H1 (cell line): Measurements from ENCODE around the gene PDXP. TPM values are rescaled to one million over a fixed set of nuclear protein-coding genes. Genes with fewer than 3 reads are reported as not detected.

Experiments
- CTCF ChIA-PET: fragments of 300-600 bp; sonication (Branson Sonifier 250); formaldehyde crosslinking; loops from one replicate; lab custom pipeline; 2021; ENCODE audit not compliant: partially characterized antibody; lab: Charles Lee
- POLR2A ChIA-PET: fragments of 300-600 bp; sonication (Branson Sonifier 250); formaldehyde crosslinking; loops from one replicate; lab custom pipeline; 2021; ENCODE audit warnings: inconsistent platforms; ENCODE audit not compliant: partially characterized antibody; lab: Charles Lee
- DNase-seq, 2 experiments: peaks; one replicate each; pipeline versions ENCODE4 v3.0.0 to v3.0.0-alpha.2; 2010 to 2022; ENCODE audit warnings: low spot score in 2 of 2, low read depth in 1 of 2, mixed read lengths in 1 of 2
- FAIRE-seq: peaks from 2 replicates; lab custom pipeline; 2011; peaks lifted over from hg19 to GRCh38; lab: Jason Lieb, UNC
- H2AFZ ChIP-seq: 2 replicates; pipeline ENCODE4 v1.8.1; 2012; ENCODE audit warnings: low read length, inconsistent platforms
- H2AK5ac ChIP-seq: 2 replicates; pipeline ENCODE4 v1.6.1; 2013; ENCODE audit warnings: low read depth, low read length
- H2BK120ac ChIP-seq: replicated peaks from 2 replicates; pipeline ENCODE3; 2013; ENCODE audit warnings: low read depth, low read length, inconsistent platforms
- H2BK12ac ChIP-seq: 2 replicates; pipeline ENCODE4 v1.6.1; 2013; ENCODE audit warnings: low read depth, low read length
- H2BK15ac ChIP-seq: 2 replicates; pipeline ENCODE4 v1.6.1; 2013; ENCODE audit warnings: low read length
- H2BK20ac ChIP-seq: 2 replicates; pipeline ENCODE4 v1.6.1; 2013; ENCODE audit warnings: low read length
- H2BK5ac ChIP-seq: 2 replicates; pipeline ENCODE4 v1.6.1; 2013; ENCODE audit warnings: low read depth, low read length
- H3K14ac ChIP-seq: 2 replicates; pipeline ENCODE4 v1.6.1; 2013; ENCODE audit warnings: inconsistent platforms; ENCODE audit not compliant: insufficient read length
- H3K18ac ChIP-seq: 2 replicates; pipeline ENCODE4 v1.6.1; 2013; ENCODE audit warnings: low read length; ENCODE audit errors: extremely low read depth
- H3K23ac ChIP-seq: 2 replicates; pipeline ENCODE4 v1.6.1; 2013; ENCODE audit warnings: inconsistent platforms; ENCODE audit not compliant: insufficient read length
- H3K23me2 ChIP-seq: 2 replicates; pipeline ENCODE4 v1.6.1; 2013; ENCODE audit warnings: low read depth, low read length
- H3K27ac ChIP-seq: 2 replicates; pipeline ENCODE4 v1.6.1; 2011; ENCODE audit warnings: low read depth, low read length, inconsistent platforms
- H3K27me3 ChIP-seq, 4 experiments: replicated peaks in 1 of 4; 1 replicate in 1 of 4; 2 replicates in 3 of 4; pipeline versions ENCODE4 v1.6.1 to v1.8.1; 2011 to 2013; ENCODE audit warnings: low read length in 3 of 4, mild to moderate bottlenecking in 3 of 4, inconsistent platforms in 2 of 4, mixed read lengths in 2 of 4, moderate library complexity in 1 of 4; ENCODE audit not compliant: control insufficient read depth in 3 of 4, insufficient read depth in 3 of 4; ENCODE audit errors: extremely low read depth in 1 of 4
- H3K36me3 ChIP-seq, 4 experiments: 2 replicates each; pipeline versions ENCODE4 v1.6.1 to v1.8.1; 2011 to 2013; ENCODE audit warnings: mild to moderate bottlenecking in 4 of 4, low read length in 3 of 4, moderate library complexity in 2 of 4, control low read depth in 1 of 4, inconsistent platforms in 1 of 4; ENCODE audit not compliant: insufficient read depth in 4 of 4, control insufficient read depth in 2 of 4
- H3K4ac ChIP-seq: replicated peaks from 2 replicates; pipeline ENCODE3; 2013; ENCODE audit warnings: low read length, low read depth, mixed read lengths, inconsistent platforms; ENCODE audit not compliant: insufficient read length
- H3K4me1 ChIP-seq, 4 experiments: replicated peaks in 1 of 4; 1 replicate in 1 of 4; 2 replicates in 3 of 4; pipeline versions ENCODE4 v1.6.1 to v1.8.1; 2011 to 2013; ENCODE audit warnings: low read length in 3 of 4, inconsistent platforms in 2 of 4, mixed read lengths in 1 of 4; ENCODE audit not compliant: insufficient read depth in 4 of 4, control insufficient read depth in 3 of 4
- H3K4me2 ChIP-seq, 2 experiments: 2 replicates each; pipeline versions ENCODE4 v1.6.1 to v1.8.1; 2011 to 2013; ENCODE audit warnings: low read depth in 2 of 2, low read length in 2 of 2, control low read depth in 1 of 2, inconsistent platforms in 1 of 2, mild to moderate bottlenecking in 1 of 2; ENCODE audit not compliant: insufficient read depth in 1 of 2
- H3K4me3 ChIP-seq, 4 experiments: fragments of 200-600, 300-600 bp in 1 of 4; sonication (generic), shearing (Covaris generic), sonication (Bioruptor Twin) in 1 of 4; 2 replicates each; pipeline versions ENCODE4 v1.5.1 to v1.8.1; 2011 to 2016; ENCODE audit warnings: low read length in 4 of 4, low read depth in 3 of 4, control low read depth in 2 of 4, inconsistent platforms in 2 of 4, mild to moderate bottlenecking in 2 of 4, mixed read lengths in 1 of 4, moderate library complexity in 1 of 4; ENCODE audit not compliant: insufficient read depth in 2 of 4; ENCODE audit errors: extremely low read depth in 1 of 4
- H3K56ac ChIP-seq: replicated peaks from 2 replicates; pipeline ENCODE3; 2013; ENCODE audit warnings: low read depth, mild to moderate bottlenecking, mixed read lengths, low read length, inconsistent platforms; ENCODE audit not compliant: insufficient read length
- H3K79me1 ChIP-seq: 2 replicates; pipeline ENCODE4 v1.6.1; 2013; ENCODE audit warnings: low read depth, low read length, control low read depth
- H3K79me2 ChIP-seq, 2 experiments: 2 replicates each; pipeline versions ENCODE4 v1.6.1 to v1.8.1; 2012 to 2013; ENCODE audit warnings: low read length in 2 of 2, mild to moderate bottlenecking in 2 of 2, inconsistent platforms in 1 of 2; ENCODE audit not compliant: insufficient read depth in 2 of 2, control insufficient read depth in 1 of 2
- H3K9ac ChIP-seq, 4 experiments: replicated peaks in 1 of 4; 1 replicate in 1 of 4; 2 replicates in 3 of 4; pipeline versions ENCODE4 v1.6.1 to v1.8.1; 2011 to 2013; ENCODE audit warnings: low read depth in 3 of 4, low read length in 3 of 4, control low read depth in 2 of 4, mild to moderate bottlenecking in 2 of 4, moderate library complexity in 2 of 4, inconsistent platforms in 1 of 4; ENCODE audit errors: extremely low read depth in 1 of 4
- H3K9me3 ChIP-seq, 2 experiments: 2 replicates each; pipeline versions ENCODE4 v1.6.1 to v1.8.1; 2012 to 2013; ENCODE audit warnings: mild to moderate bottlenecking in 2 of 2, moderate library complexity in 2 of 2, control low read depth in 1 of 2, inconsistent platforms in 1 of 2, low read depth in 1 of 2, low read length in 1 of 2, mixed read lengths in 1 of 2; ENCODE audit not compliant: insufficient read depth in 2 of 2
- H4K20me1 ChIP-seq, 2 experiments: replicated peaks in 1 of 2; 2 replicates each; pipeline versions ENCODE3 to v1.8.1; 2011 to 2013; ENCODE audit warnings: inconsistent platforms in 2 of 2, low read length in 2 of 2, mild to moderate bottlenecking in 1 of 2; ENCODE audit not compliant: insufficient read depth in 2 of 2, control insufficient read depth in 1 of 2
- H4K5ac ChIP-seq: 2 replicates; pipeline ENCODE4 v1.6.1; 2013; ENCODE audit warnings: low read length, low read depth, mixed read lengths, inconsistent platforms; ENCODE audit not compliant: insufficient read length
- H4K8ac ChIP-seq: 2 replicates; pipeline ENCODE4 v1.8.0; 2013; ENCODE audit warnings: mild to moderate bottlenecking, moderate library complexity, low read length, inconsistent platforms; ENCODE audit not compliant: insufficient read depth; ENCODE audit errors: extremely low read depth
- H4K91ac ChIP-seq: replicated peaks from 2 replicates; pipeline ENCODE3; 2013; ENCODE audit warnings: low read length, mixed read lengths, inconsistent platforms; ENCODE audit not compliant: insufficient read length
- BRCA1 ChIP-seq: IDR thresholded peaks from 2 replicates; pipeline ENCODE4 v1.6.1; 2012; ENCODE audit warnings: low read depth, low read length, improper control_type of control experiment
- CHD2 ChIP-seq: IDR thresholded peaks from 2 replicates; pipeline ENCODE4 v1.6.1; 2012; ENCODE audit warnings: low read length, improper control_type of control experiment
- FOSL1 ChIP-seq: IDR thresholded peaks from 2 replicates; pipeline ENCODE4 v1.6.1; 2011; ENCODE audit warnings: mild to moderate bottlenecking, low read depth, low read length, moderate library complexity; ENCODE audit not compliant: insufficient read depth
- GTF2F1 ChIP-seq: IDR thresholded peaks from 2 replicates; pipeline ENCODE4 v1.6.1; 2012; ENCODE audit warnings: low read depth, low read length, improper control_type of control experiment, borderline replicate concordance
- RAD21 ChIP-seq, 2 experiments: IDR thresholded peaks in 1 of 2; conservative IDR thresholded peaks in 1 of 2; 2 replicates each; pipeline ENCODE4 v1.6.1; 2011; ENCODE audit warnings: low read depth in 2 of 2, low read length in 2 of 2, improper control_type of control experiment in 1 of 2, inconsistent platforms in 1 of 2, mild to moderate bottlenecking in 1 of 2, moderate library complexity in 1 of 2
- SIX5 ChIP-seq: IDR thresholded peaks from 2 replicates; pipeline ENCODE4 v1.6.1; 2011; ENCODE audit warnings: mild to moderate bottlenecking, low read depth, low read length
- WGBS, 2 experiments: shearing (Covaris generic) in 1 of 2; methylation state at CpG; one replicate each; pipeline versions ENCODE4 v1.1.6 to v1.1.7; 2013 to 2015; ENCODE audit warnings: low lambda C conversion rate in 2 of 2, mixed read lengths in 2 of 2, inconsistent platforms in 1 of 2, low coverage in 1 of 2, missing lambda C conversion rate in 1 of 2; ENCODE audit not compliant: insufficient replicate concordance in 2 of 2, insufficient coverage in 1 of 2, insufficient read length in 1 of 2; ENCODE audit errors: extremely low coverage in 1 of 2, missing lambda C conversion rate in 1 of 2; 5-methylcytosine and 5-hydroxymethylcytosine counted together
- polyA plus RNA-seq, 7 experiments: library from polyadenylated mRNA; depleted of rRNA in 3 of 7; stranded (reverse) in 5 of 7; unstranded in 2 of 7; fragments of >200 nt in 5 of 7; fragments of 200-250 nt in 2 of 7; gene quantifications; 1 replicate in 5 of 7; 2 replicates in 1 of 7; 4 replicates in 1 of 7; pipeline versions ENCODE4 v1.2.1 to v1.2.3, GENCODE V29; 2011 to 2013; ENCODE audit warnings: missing spikeins in 2 of 7, mixed read lengths in 2 of 7
- total RNA-seq: library from RNA; stranded (reverse); fragmentation: NEBNext Ultra II Directional; extraction: Animal tissue kit (Norgen Biotek cat#: 25700); gene quantifications from 2 replicates; pipeline ENCODE4 v1.2.1, GENCODE V29; 2021
- TF ChIP-seq, protein P1 (sequence below): IDR thresholded peaks from 2 replicates; pipeline ENCODE4 v1.6.1; 2011; ENCODE audit warnings: low read length, improper control_type of control experiment
- TF ChIP-seq, protein P2 (sequence below): IDR thresholded peaks from 2 replicates; pipeline ENCODE4 v1.6.1; 2012; ENCODE audit warnings: low read length, inconsistent platforms

PDXP gene
- total and polyA plus RNA-seq, 2 of the 8 experiments (the other 6 are each of a cell fraction or from before 2014, with no cell fraction given), result 36.6 to 67.7 TPM

DNA sequence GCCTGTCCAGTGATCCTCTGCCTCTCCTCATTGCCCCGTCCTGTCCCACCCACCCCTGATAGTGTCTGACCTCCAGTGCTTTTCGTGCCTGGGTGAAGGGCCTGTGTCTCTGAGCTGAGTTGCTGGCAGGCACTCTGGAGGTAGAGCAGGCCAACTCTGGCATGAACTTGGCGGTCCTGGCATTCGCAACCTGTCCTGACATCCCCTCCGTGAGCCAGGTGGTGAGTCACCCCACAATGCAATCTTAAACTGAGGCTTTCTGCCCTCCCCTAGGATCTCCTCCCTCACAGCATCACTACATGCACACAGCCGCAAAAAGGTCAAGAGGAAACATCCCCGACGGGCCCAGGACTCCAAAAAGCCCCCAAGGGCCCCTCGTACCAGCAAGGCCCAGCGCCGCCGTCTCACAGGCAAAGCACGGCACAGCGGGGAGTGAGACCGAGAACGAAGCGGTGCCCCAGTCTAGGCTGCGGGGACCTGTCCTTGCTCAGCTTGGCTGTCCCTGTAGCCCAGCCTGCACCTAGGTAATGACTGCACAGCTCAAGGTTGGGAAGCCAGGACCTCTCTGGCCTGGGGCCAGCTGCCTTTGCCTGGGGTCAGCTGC, 32.5 kb downstream of the PDXP start:
- Histone ChIP-seq H2BK12ac (no peak overlapping the region), H4K5ac (no peak overlapping the region), H4K91ac (no peak overlapping the region), H3K9me3 (no peaks in the 10 kb centered on the region), H3K27ac (no peak overlapping the region), H3K23me2 (peaks cover 4% of the 10 kb centered on the region), H4K8ac (no peak overlapping the region), H2AK5ac (no peak overlapping the region), H2BK120ac (no peak overlapping the region), H3K9ac (no peak overlapping the region), H2BK5ac (no peak overlapping the region), H3K79me2 (peaks cover 0 to 7% of the 10 kb centered on the region in 2 experiments; a peak in 1 of 4 replicates), H4K20me1 (peaks cover 0 to 6% of the 10 kb centered on the region in 2 experiments), H3K4me3 (no peak overlapping the region), H3K27me3 (no peaks in the 10 kb centered on the region), H3K4me2 (no peak overlapping the region), H3K23ac (no peak overlapping the region), H2BK15ac (no peak overlapping the region), H3K36me3 (peaks cover 5 to 29% (median 15%) of the 10 kb centered on the region in 4 experiments; a peak in 7 of 8 replicates), H2AFZ (no peak overlapping the region), H3K4me1 (peaks cover 0 to 6% (median 2%) of the 10 kb centered on the region in 4 experiments; a peak in 4 of 7 replicates), H3K4ac (no peak overlapping the region), H3K79me1 (peaks cover 3% of the 10 kb centered on the region; the same call in 1 of the 2 replicates), H3K14ac (no peak overlapping the region), H2BK20ac (no peak overlapping the region), H3K56ac (no peak overlapping the region), H3K18ac (no peak overlapping the region)
- TF ChIP-seq BRCA1, result no peak
- no peak for TF ChIP-seq FOSL1
- no peak for TF ChIP-seq SIX5
- TF ChIP-seq, protein P1, sequence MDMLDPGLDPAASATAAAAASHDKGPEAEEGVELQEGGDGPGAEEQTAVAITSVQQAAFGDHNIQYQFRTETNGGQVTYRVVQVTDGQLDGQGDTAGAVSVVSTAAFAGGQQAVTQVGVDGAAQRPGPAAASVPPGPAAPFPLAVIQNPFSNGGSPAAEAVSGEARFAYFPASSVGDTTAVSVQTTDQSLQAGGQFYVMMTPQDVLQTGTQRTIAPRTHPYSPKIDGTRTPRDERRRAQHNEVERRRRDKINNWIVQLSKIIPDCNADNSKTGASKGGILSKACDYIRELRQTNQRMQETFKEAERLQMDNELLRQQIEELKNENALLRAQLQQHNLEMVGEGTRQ, result no peak
- no peak for TF ChIP-seq GTF2F1
- TF ChIP-seq RAD21 (IDR thresholded peaks at IDR 0.05 in 1 of 2, conservative IDR thresholded peaks at IDR 0.05 in 1 of 2; ENCODE audit: low read depth in 2 of 2, low read length in 2 of 2), result no peak
- TF ChIP-seq, protein P2, sequence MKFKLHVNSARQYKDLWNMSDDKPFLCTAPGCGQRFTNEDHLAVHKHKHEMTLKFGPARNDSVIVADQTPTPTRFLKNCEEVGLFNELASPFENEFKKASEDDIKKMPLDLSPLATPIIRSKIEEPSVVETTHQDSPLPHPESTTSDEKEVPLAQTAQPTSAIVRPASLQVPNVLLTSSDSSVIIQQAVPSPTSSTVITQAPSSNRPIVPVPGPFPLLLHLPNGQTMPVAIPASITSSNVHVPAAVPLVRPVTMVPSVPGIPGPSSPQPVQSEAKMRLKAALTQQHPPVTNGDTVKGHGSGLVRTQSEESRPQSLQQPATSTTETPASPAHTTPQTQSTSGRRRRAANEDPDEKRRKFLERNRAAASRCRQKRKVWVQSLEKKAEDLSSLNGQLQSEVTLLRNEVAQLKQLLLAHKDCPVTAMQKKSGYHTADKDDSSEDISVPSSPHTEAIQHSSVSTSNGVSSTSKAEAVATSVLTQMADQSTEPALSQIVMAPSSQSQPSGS, result no peak
- no peak for TF ChIP-seq CHD2
- ChIA-PET CTCF (interaction anchor here (0.8 to 7.3 kb wide), 2 partner anchors 9 to 48 kb away, joined by 4 to 37 read pairs; no protein-coding TSS in a partner anchor), POLR2A (no interaction called here)
- 93% methylated on average over 18 of the region's 18 CpGs; no CpG with 5 or more reads in 1 of the 2 experiments for WGBS, 2 experiments
- DNase-seq, result no peak
- no peak for FAIRE-seq
